AG09309 (cell line): ENCODE results near the gene ADAMTS2.

Experiments used
- DNase-seq: peaks from one replicate; pipeline ENCODE4 v3.0.0-alpha.2; 2010; ENCODE audit warnings: low read depth
- H3K4me3 ChIP-seq: 2 replicates; pipeline ENCODE4 v1.5.1; 2011; ENCODE audit warnings: mild to moderate bottlenecking, low read depth, low read length, moderate library complexity; ENCODE audit not compliant: control insufficient read depth
- CTCF ChIP-seq: IDR thresholded peaks from 2 replicates; pipeline ENCODE4 v1.5.1; 2011; ENCODE audit warnings: mild to moderate bottlenecking, low read depth, low read length, inconsistent platforms; ENCODE audit not compliant: insufficient read depth, control insufficient read depth; ENCODE audit errors: missing control alignments

The ADAMTS2 gene

GRCh38 chr5:179123491-179124272 is 221.6 kb downstream of the ADAMTS2 start:
- no peak for TF ChIP-seq CTCF
- DNase-seq: no peak
- H3K4me3 ChIP-seq: no peak overlapping the region

DNA sequence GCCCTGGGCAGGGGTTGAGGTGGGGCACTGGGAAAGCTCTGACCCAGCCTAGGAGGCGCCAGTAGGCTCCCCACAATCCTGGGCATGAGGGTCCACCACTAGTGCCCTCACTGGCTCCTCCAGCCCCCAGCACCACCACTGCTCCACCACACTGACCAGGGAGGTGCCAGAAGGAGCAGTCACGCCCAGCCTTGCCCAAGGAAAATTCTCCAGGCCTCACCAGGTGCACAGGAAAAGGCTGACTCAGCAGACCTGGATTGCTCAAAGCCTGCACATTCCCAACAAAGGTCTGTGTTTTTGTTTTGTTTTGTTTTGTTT is 222.2 kb downstream of the ADAMTS2 start:
- no peak for DNase-seq
- no peak for TF ChIP-seq CTCF

DNA sequence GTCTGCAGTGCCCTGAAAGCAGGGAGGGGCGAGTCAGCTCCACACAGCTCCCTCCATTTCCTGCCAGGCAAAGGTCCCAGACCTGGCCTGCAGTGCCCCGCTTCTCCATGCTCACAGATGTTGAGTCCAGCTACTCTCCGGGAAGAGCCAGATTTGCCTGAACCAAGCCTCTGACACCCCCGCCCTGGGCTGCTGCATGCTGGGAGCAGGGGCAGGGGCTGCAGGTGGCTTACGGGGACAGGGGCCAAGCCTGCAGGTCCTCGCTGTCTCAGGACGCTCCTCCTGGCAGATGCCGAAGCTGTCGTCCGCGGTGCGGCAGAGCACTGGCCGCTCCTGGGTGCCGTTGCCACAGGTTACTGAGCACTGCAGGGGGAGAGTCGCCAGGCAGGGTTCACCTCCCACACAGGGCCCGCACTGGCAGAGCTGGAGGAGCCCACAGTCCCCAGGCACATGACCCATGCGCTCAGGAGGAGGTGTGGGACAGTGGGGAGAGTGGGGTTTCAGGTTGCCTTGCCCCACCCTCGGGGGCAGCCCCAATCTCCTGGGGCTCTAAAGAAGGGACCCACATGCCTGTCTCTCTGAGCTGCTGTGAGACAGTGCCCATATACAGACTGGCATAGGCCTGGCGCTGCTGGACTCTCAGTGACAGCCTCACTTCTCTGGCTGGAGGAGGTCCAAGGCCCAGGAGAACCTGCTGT is 222.7 kb downstream of the ADAMTS2 start:
- H3K4me3 ChIP-seq: no peak overlapping the region
- no peak for TF ChIP-seq CTCF
- no peak for DNase-seq

More for the DNA sequence above, 222.2 kb downstream of the ADAMTS2 start:
- H3K4me3 ChIP-seq: no peak overlapping the region

DNA sequence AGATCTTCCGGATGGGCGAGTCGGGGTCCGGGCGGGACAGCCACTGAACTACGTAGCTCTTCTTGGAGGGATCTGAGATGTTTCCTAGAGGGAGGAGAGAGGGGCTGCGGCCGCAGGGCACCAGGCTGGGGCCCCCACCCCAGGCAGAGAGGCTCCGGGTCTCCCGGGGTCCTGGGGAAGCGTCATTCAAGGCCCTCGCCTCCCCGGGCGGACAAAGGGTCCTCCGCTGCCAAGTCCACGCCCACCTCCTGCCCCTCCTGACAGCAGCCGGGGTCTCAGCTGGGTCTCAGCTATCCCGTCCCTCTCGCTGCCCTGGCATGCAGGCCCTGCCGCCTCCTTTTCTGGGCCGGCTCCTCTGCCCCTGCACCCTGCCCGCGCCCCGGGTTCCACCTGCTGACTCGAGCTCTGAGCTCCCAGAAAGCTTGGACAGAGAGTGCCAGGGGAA is 223.6 kb downstream of the ADAMTS2 start:
- TF ChIP-seq CTCF: no peak
- DNase-seq: no peak
- no peak overlapping the region for H3K4me3 ChIP-seq

GRCh38 chr5:179120951-179121666 is 224.2 kb downstream of the ADAMTS2 start:
- DNase-seq: no peak
- TF ChIP-seq CTCF: no peak
- no peak overlapping the region for H3K4me3 ChIP-seq

- TF ChIP-seq CTCF: no peak
- no peak for DNase-seq
- no peak overlapping the region for H3K4me3 ChIP-seq
These were observed 224.8 kb downstream of the ADAMTS2 start for GRCh38 chr5:179120421-179120861.
